GM19239 (cell line): ENCODE data around the gene HOXB1.
"Not testable (repeated sequence)": the region's sequence is repeated elsewhere in the genome, so short reads cannot be mapped to it uniquely, and the experiment has no call there.

Experiments used
- DNase-seq: peaks from one replicate; pipeline ENCODE4 v3.0.0; 2011; ENCODE audit warnings: low spot score; ENCODE audit not compliant: insufficient read length
- FAIRE-seq: peaks from 2 replicates; lab custom pipeline; 2011; peaks lifted over from hg19 to GRCh38; lab: Jason Lieb, UNC

HOXB1 gene

GRCh38 chr17:48500435-48501426 lies 30.1 kb downstream of the HOXB1 start:
- DNase-seq = no peak
- FAIRE-seq = no peak

GRCh38 chr17:48499735-48500434 lies 30.9 kb downstream of the HOXB1 start:
- no peak for DNase-seq
- no peak for FAIRE-seq

- DNase-seq = no peak
These were observed 31.6 kb downstream of the HOXB1 start for GRCh38 chr17:48499248-48499647.

GRCh38 chr17:48498164-48498850 lies 32.5 kb downstream of the HOXB1 start:
- FAIRE-seq (no peak), DNase-seq (no peak)

More at GRCh38 chr17:48499248-48499647, 31.6 kb downstream of the HOXB1 start:
- FAIRE-seq = no peak

- DNase-seq (no peak), FAIRE-seq (no peak)
These were observed 33.7 kb downstream of the HOXB1 start for GRCh38 chr17:48497103-48497502.

- DNase-seq = no peak
- no peak for FAIRE-seq
These were observed 36.5 kb downstream of the HOXB1 start for GRCh38 chr17:48494335-48494734.

GRCh38 chr17:48492401-48493298 lies 38.2 kb downstream of the HOXB1 start:
- FAIRE-seq (peak; percentile 92), DNase-seq (peak; percentile 75)

GRCh38 chr17:48491527-48492273 lies 39.1 kb downstream of the HOXB1 start:
- no peak for DNase-seq
- no peak for FAIRE-seq

GRCh38 chr17:48490451-48490892 lies 40.3 kb downstream of the HOXB1 start:
- FAIRE-seq = no peak
- DNase-seq = no peak

- no peak for FAIRE-seq
- DNase-seq = no peak
These were observed 41.0 kb downstream of the HOXB1 start for GRCh38 chr17:48489781-48490180.

GRCh38 chr17:48488548-48489106 lies 42.2 kb downstream of the HOXB1 start:
- FAIRE-seq = no peak
- DNase-seq = no peak

GRCh38 chr17:48487221-48487620 lies 43.6 kb downstream of the HOXB1 start:
- DNase-seq (no peak), FAIRE-seq (no peak)

GRCh38 chr17:48486557-48486956 lies 44.3 kb downstream of the HOXB1 start:
- DNase-seq (no peak), FAIRE-seq (no peak)

- FAIRE-seq (no peak), DNase-seq (no peak)
These were observed 46.0 kb downstream of the HOXB1 start for GRCh38 chr17:48484850-48485249.

- no peak for DNase-seq
These were observed 46.6 kb downstream of the HOXB1 start for GRCh38 chr17:48484256-48484655.

GRCh38 chr17:48483471-48484131 lies 47.2 kb downstream of the HOXB1 start:
- peak; percentile 29 for DNase-seq
- peak; percentile 33 for FAIRE-seq

More at GRCh38 chr17:48484256-48484655, 46.6 kb downstream of the HOXB1 start:
- FAIRE-seq = no peak

- FAIRE-seq (no peak), DNase-seq (no peak)
These were observed 47.8 kb downstream of the HOXB1 start for GRCh38 chr17:48483004-48483403.

- FAIRE-seq, DNase-seq: not testable (repeated sequence)
These were observed 48.5 kb downstream of the HOXB1 start for GRCh38 chr17:48482301-48482700.
